IMR-90 (cell line): ENCODE results near the gene TAF4. TPM values are rescaled to one million over a fixed set of nuclear protein-coding genes. Genes with fewer than 3 reads are reported as not detected.

ENCODE experiments used
- ATAC-seq: fragments of 200-7000 bp; cut with Tn5 transposase; 2 replicates; pipeline ENCODE4 v1.9.1; 2020; ENCODE audit warnings: low read depth, mild to moderate bottlenecking, moderate library complexity
- BruUV-seq: library from RNA; stranded (reverse); fragments of 400-500 nt; replicated peaks from 2 replicates; lab custom pipeline; 2021; lab: Mats Ljungman, UMichigan
- CTCF ChIA-PET: fragments of 300-600 bp; formaldehyde crosslinking; extraction: SDS; loops from one replicate; lab custom pipeline; 2021; ENCODE audit warnings: antibody characterized with exemption; lab: Yijun Ruan, JAX
- POLR2A ChIA-PET: fragments of 300-600 bp; sonication (Branson Sonifier 250); formaldehyde crosslinking; loops from one replicate; lab custom pipeline; 2022; ENCODE audit warnings: antibody characterized with exemption; ENCODE audit not compliant: unreplicated experiment; lab: Charles Lee
- DNase-seq: peaks from one replicate; pipeline ENCODE4 v3.0.0; 2013
- H2AFZ ChIP-seq: replicated peaks from 2 replicates; pipeline ENCODE3; 2013; ENCODE audit warnings: low read length, mild to moderate bottlenecking; ENCODE audit not compliant: poor library complexity
- H2AK5ac ChIP-seq: 2 replicates; pipeline ENCODE4 v1.6.1; 2013; ENCODE audit warnings: low read depth, low read length, inconsistent platforms
- H2AK9ac ChIP-seq: replicated peaks from 2 replicates; pipeline ENCODE3; 2013; ENCODE audit warnings: mild to moderate bottlenecking, low read depth, low read length, moderate library complexity; ENCODE audit not compliant: poor library complexity
- H2BK120ac ChIP-seq: 2 replicates; pipeline ENCODE4 v1.6.1; 2013; ENCODE audit warnings: low read depth, low read length, inconsistent platforms
- H2BK15ac ChIP-seq: 3 replicates; pipeline ENCODE4 v1.6.1; 2013; ENCODE audit warnings: low read depth, low read length, inconsistent platforms
- H2BK20ac ChIP-seq: 2 replicates; pipeline ENCODE4 v1.6.1; 2013; ENCODE audit warnings: low read depth, mild to moderate bottlenecking, inconsistent platforms, low read length, moderate library complexity
- H2BK5ac ChIP-seq: 2 replicates; pipeline ENCODE4 v1.6.1; 2013; ENCODE audit warnings: mild to moderate bottlenecking, low read depth, low read length, inconsistent platforms; ENCODE audit not compliant: poor library complexity, severe bottlenecking
- H3K14ac ChIP-seq: replicated peaks from 2 replicates; pipeline ENCODE4 v1.6.1; 2013; ENCODE audit warnings: low read depth, low read length, inconsistent platforms
- H3K18ac ChIP-seq: 2 replicates; pipeline ENCODE4 v1.6.1; 2013; ENCODE audit warnings: low read depth, low read length, control low read depth
- H3K23ac ChIP-seq: 2 replicates; pipeline ENCODE4 v1.6.1; 2013; ENCODE audit warnings: low read depth, low read length, inconsistent platforms
- H3K27ac ChIP-seq: 2 replicates; pipeline ENCODE4 v1.5.1; 2013; ENCODE audit warnings: mild to moderate bottlenecking, control low read depth, low read length; ENCODE audit not compliant: insufficient read depth
- H3K27me3 ChIP-seq: 2 replicates; pipeline ENCODE4 v1.6.1; 2013; ENCODE audit warnings: low read length; ENCODE audit not compliant: control insufficient read depth, insufficient read depth
- H3K36me3 ChIP-seq: 2 replicates; pipeline ENCODE4 v1.6.1; 2013; ENCODE audit warnings: low read length, mixed read lengths; ENCODE audit not compliant: control insufficient read depth, insufficient read depth
- H3K4ac ChIP-seq: 2 replicates; pipeline ENCODE4 v1.6.1; 2013; ENCODE audit warnings: low read depth, low read length, inconsistent platforms
- H3K4me1 ChIP-seq: 2 replicates; pipeline ENCODE4 v1.6.1; 2013; ENCODE audit warnings: low read length, mixed read lengths; ENCODE audit not compliant: control insufficient read depth, insufficient read depth
- H3K4me2 ChIP-seq: 2 replicates; pipeline ENCODE4 v1.6.1; 2013; ENCODE audit warnings: low read depth, mild to moderate bottlenecking, control low read depth, low read length, moderate library complexity
- H3K4me3 ChIP-seq: 2 replicates; pipeline ENCODE4 v1.5.1; 2013; ENCODE audit warnings: low read depth, mild to moderate bottlenecking, control low read depth, low read length, moderate library complexity; ENCODE audit not compliant: insufficient read depth
- H3K56ac ChIP-seq: 2 replicates; pipeline ENCODE4 v1.6.1; 2013; ENCODE audit warnings: low read length, inconsistent platforms; ENCODE audit not compliant: insufficient read depth; ENCODE audit errors: extremely low read depth
- H3K79me1 ChIP-seq, 2 experiments: 2 replicates each; pipeline ENCODE4 v1.6.1; 2013; ENCODE audit warnings: low read length in 2 of 2, inconsistent platforms in 1 of 2, low read depth in 1 of 2
- H3K9ac ChIP-seq: 2 replicates; pipeline ENCODE4 v1.6.1; 2013; ENCODE audit warnings: low read depth, low read length, control low read depth
- H3K9me1 ChIP-seq: 2 replicates; pipeline ENCODE4 v1.6.1; 2013; ENCODE audit warnings: low read length, inconsistent platforms; ENCODE audit not compliant: insufficient read depth
- H3K9me3 ChIP-seq: 2 replicates; pipeline ENCODE4 v1.6.1; 2013; ENCODE audit warnings: low read length; ENCODE audit not compliant: control insufficient read depth, insufficient read depth
- H4K20me1 ChIP-seq: 2 replicates; pipeline ENCODE4 v1.6.1; 2013; ENCODE audit warnings: low read length, inconsistent platforms; ENCODE audit not compliant: insufficient read depth
- H4K5ac ChIP-seq: 2 replicates; pipeline ENCODE4 v1.6.1; 2013; ENCODE audit warnings: mild to moderate bottlenecking, low read depth, low read length, control low read depth
- H4K8ac ChIP-seq, 2 experiments: 2 replicates each; pipeline ENCODE4 v1.6.1; 2013; ENCODE audit warnings: low read depth in 2 of 2, low read length in 2 of 2, control low read depth in 1 of 2, inconsistent platforms in 1 of 2
- H4K91ac ChIP-seq: 2 replicates; pipeline ENCODE4 v1.6.1; 2013; ENCODE audit warnings: low read depth, low read length, inconsistent platforms; ENCODE audit not compliant: insufficient read depth
- CHD1 ChIP-seq: IDR thresholded peaks from 2 replicates; pipeline ENCODE4 v1.6.1; 2012; ENCODE audit warnings: low read depth, low read length, improper control_type of control experiment
- CTCF ChIP-seq: conservative IDR thresholded peaks from 2 replicates; pipeline ENCODE4 v1.5.1; 2012; ENCODE audit warnings: mild to moderate bottlenecking, low read depth, low read length, improper control_type of control experiment
- MAFK ChIP-seq: IDR thresholded peaks from 2 replicates; pipeline ENCODE4 v1.6.1; 2012; ENCODE audit warnings: low read depth, low read length, improper control_type of control experiment
- MXI1 ChIP-seq: IDR thresholded peaks from 2 replicates; pipeline ENCODE4 v1.6.1; 2012; ENCODE audit warnings: low read depth, mild to moderate bottlenecking, low read length, moderate library complexity, borderline replicate concordance
- NFE2L2 ChIP-seq: fragments of 150-350 bp; IDR thresholded peaks from 2 replicates; pipeline ENCODE4 v1.6.1; 2016; ENCODE audit warnings: low read depth, mild to moderate bottlenecking, low read length
- SMC3 ChIP-seq: fragments of 150-350 bp; IDR thresholded peaks from 2 replicates; pipeline ENCODE4 v1.6.1; 2016; ENCODE audit warnings: low read depth, mild to moderate bottlenecking, antibody characterized with exemption, low read length, moderate library complexity
- WGBS, 2 experiments: methylation state at CpG; one replicate each; pipeline versions ENCODE4 v1.1.5 to v1.1.7; 2013; ENCODE audit warnings: missing lambda C conversion rate in 2 of 2; ENCODE audit not compliant: insufficient read length in 1 of 2; ENCODE audit errors: extremely low coverage in 2 of 2; 5-methylcytosine and 5-hydroxymethylcytosine counted together
- dilution Hi-C: fragments of 300-500 bp; cut with HindIII; formaldehyde crosslinking; loops from one replicate; pipeline ENCODE4 v1.14.3; 2018; ENCODE audit warnings: low sequenced_read_pairs; ENCODE audit not compliant: unreplicated experiment
- in situ Hi-C: fragments of 300-500 bp; cut with MboI; formaldehyde crosslinking; loops from 3 replicates; pipeline ENCODE4 v1.14.3; 2019; ENCODE audit warnings: low sequenced_read_pairs, inconsistent platforms, mixed read lengths
- intact Hi-C: fragments of 100-400 bp; cut with micrococcal nuclease; formaldehyde crosslinking; loops from 2 replicates; pipeline ENCODE4 v1.10.0; 2022
- polyA plus RNA-seq, 3 experiments: library from polyadenylated mRNA; depleted of rRNA; stranded (reverse); fragments of >200 nt; gene quantifications; 2 replicates each; pipeline ENCODE4 v1.2.3, GENCODE V29; 2012; ENCODE audit warnings: low replicate concordance in 1 of 3
- total RNA-seq: library from RNA; depleted of rRNA; stranded (reverse); fragments of >200 nt; gene quantifications from 2 replicates; pipeline ENCODE4 v1.2.3, GENCODE V29; 2012

The TAF4 gene
- total and polyA plus RNA-seq, 2 of the 4 experiments (the other 2 are of a cell fraction) = 1.4 to 5.1 TPM

GRCh38 chr20:62004614-62005013 is 61.1 kb downstream of the TAF4 start:
- H3K4ac ChIP-seq = no peak overlapping the region
- no peak overlapping the region for H2AK5ac ChIP-seq
- no peak overlapping the region for H2BK20ac ChIP-seq
- in situ Hi-C loops = loop anchor here (25.0 kb wide), 1 partner anchor 383 kb away; the partner anchor contains the start of gene RPS21
- 0 out of 2 replicates have a peak, but pooled peaks cover 4% of the 10 kb centered on the region for H4K20me1 ChIP-seq
- H2BK120ac ChIP-seq = no peak overlapping the region
- H3K9me1 ChIP-seq = no peaks in the 10 kb centered on the region
- no peak overlapping the region for H3K4me3 ChIP-seq
- H3K27ac ChIP-seq = no peak overlapping the region
- H3K36me3 ChIP-seq = peaks cover 69% of the 10 kb centered on the region
- H2BK5ac ChIP-seq = no peak overlapping the region
- POLR2A ChIA-PET = no interaction called here
- BruUV-seq = no TSS peak
- intact Hi-C loops = no loop called here
- H3K4me1 ChIP-seq = no peaks in the 10 kb centered on the region
- H3K23ac ChIP-seq = no peak overlapping the region
- no peak overlapping the region for H2AK9ac ChIP-seq
- no peak overlapping the region for H3K14ac ChIP-seq
- dilution Hi-C loops = no loop called here
- no peak overlapping the region for H3K56ac ChIP-seq
- H4K91ac ChIP-seq = no peak overlapping the region
- H3K79me1 ChIP-seq = peaks cover 0 to 3% of the 10 kb centered on the region in 2 experiments; a peak in 1 of 4 replicates
- no peak overlapping the region for H3K4me2 ChIP-seq
- no peaks in the 10 kb centered on the region for H3K9me3 ChIP-seq
- TF ChIP-seq CTCF (no peak), SMC3 (no peak), MXI1 (no peak), MAFK (no peak), NFE2L2 (no peak), CHD1 (no peak)
- H4K5ac ChIP-seq = no peak overlapping the region
- DNase-seq = no peak
- no peak overlapping the region for H2AFZ ChIP-seq
- H3K27me3 ChIP-seq = no peaks in the 10 kb centered on the region
- no peak overlapping the region for H2BK15ac ChIP-seq
- H4K8ac ChIP-seq = no peak overlapping the region
- H3K18ac ChIP-seq = no peak overlapping the region
- no peak for ATAC-seq
- CTCF ChIA-PET = no interaction called here
- WGBS, 2 experiments = 90% methylated on average over 2 of the region's 5 CpGs; no CpG with 5 or more reads in 1 of the 2 experiments
- no peak overlapping the region for H3K9ac ChIP-seq
